Measurements from ENCODE around the gene VWA3B. TPM values are rescaled to one million over a fixed set of nuclear protein-coding genes. Genes with fewer than 3 reads are reported as not detected.
"Not testable (repeated sequence)": the region's sequence is repeated elsewhere in the genome, so short reads cannot be mapped to it uniquely, and the experiment has no call there.

The VWA3B gene
- total and polyA plus RNA-seq, 5 donors from 2014 or later, result not detected

DNA sequence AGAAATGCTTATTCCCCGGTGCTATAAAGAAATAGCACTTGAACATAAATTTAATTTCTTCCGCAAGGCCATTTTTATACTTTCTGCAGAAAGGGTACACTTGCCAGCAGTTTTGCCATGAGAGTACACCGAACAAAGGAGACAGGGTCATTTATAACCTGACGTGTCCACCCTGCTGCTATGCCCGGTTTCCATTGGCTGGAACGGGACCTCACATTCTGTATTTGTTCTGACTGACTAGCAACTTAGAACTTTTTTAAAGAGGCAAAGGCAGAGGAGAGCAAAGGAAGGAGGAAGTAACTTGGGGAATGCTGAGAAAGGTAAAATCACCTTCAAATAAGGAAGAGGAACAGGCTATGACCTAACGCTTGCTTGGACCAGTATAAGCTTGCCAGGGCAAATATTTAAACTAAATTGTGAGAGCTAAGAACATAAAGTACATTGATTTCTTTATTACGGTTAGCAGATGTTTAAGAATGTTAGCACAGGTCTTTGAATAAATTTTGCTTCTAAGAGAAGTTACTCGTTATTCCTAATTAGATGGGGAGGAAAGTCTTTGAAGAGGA lies 220.2 kb downstream of the VWA3B start:
- not testable (repeated sequence) for H3K4me1 Mint-ChIP-seq; H3K9me3 ChIP-seq (ENCODE audit: control insufficient read depth in 2 of 2, low read length in 2 of 2); H3K4me3 Mint-ChIP-seq; H3K27ac ChIP-seq (ENCODE audit: insufficient read depth, low read length, poor library complexity, severe bottlenecking); H3K27ac Mint-ChIP-seq; H3K4me1 ChIP-seq (ENCODE audit: control insufficient read depth, insufficient read depth, low read length, poor library complexity, severe bottlenecking); ATAC-seq (ENCODE audit: low read depth in 2 of 2); H3K9me3 Mint-ChIP-seq; H3K4me3 ChIP-seq (ENCODE audit: low read depth, low read length); H3K27me3 ChIP-seq (ENCODE audit: control insufficient read depth, insufficient read depth, low read length); H3K36me3 Mint-ChIP-seq; DNase-seq; H3K27me3 Mint-ChIP-seq; H3K36me3 ChIP-seq (ENCODE audit: control insufficient read depth, insufficient read depth, low read length)

GRCh38 chr2:98308068-98308467 lies 221.1 kb downstream of the VWA3B start:
- H3K27me3 Mint-ChIP-seq, result peaks cover 11% of the 10 kb centered on the region
- ATAC-seq (ENCODE audit: low read depth in 2 of 2) (no peak), DNase-seq (no peak)
- no peaks in the 10 kb centered on the region for H3K9me3 ChIP-seq (ENCODE audit: control insufficient read depth in 2 of 2, low read length in 2 of 2)
- no peak overlapping the region for H3K4me3 Mint-ChIP-seq
- H3K4me1 Mint-ChIP-seq, result no peaks in the 10 kb centered on the region
- H3K4me3 ChIP-seq (ENCODE audit: low read depth, low read length), result no peak overlapping the region
- H3K36me3 ChIP-seq (ENCODE audit: control insufficient read depth, insufficient read depth, low read length), result no peaks in the 10 kb centered on the region
- H3K27ac ChIP-seq (ENCODE audit: insufficient read depth, low read length, poor library complexity, severe bottlenecking), result no peak overlapping the region
- H3K4me1 ChIP-seq (ENCODE audit: control insufficient read depth, insufficient read depth, low read length, poor library complexity, severe bottlenecking), result no peaks in the 10 kb centered on the region
- H3K27ac Mint-ChIP-seq, result no peak overlapping the region
- no peaks in the 10 kb centered on the region for H3K36me3 Mint-ChIP-seq
- H3K27me3 ChIP-seq (ENCODE audit: control insufficient read depth, insufficient read depth, low read length), result no peaks in the 10 kb centered on the region
- peaks cover 0 to 2% (median 0%) of the 10 kb centered on the region in 7 donors for H3K9me3 Mint-ChIP-seq

- Mint-ChIP-seq H3K9me3 (peaks cover 0 to 2% (median 0%) of the 10 kb centered on the region in 7 donors), H3K36me3 (no peaks in the 10 kb centered on the region), H3K4me3 (no peak overlapping the region), H3K27me3 (peaks cover 14% of the 10 kb centered on the region), H3K4me1 (no peaks in the 10 kb centered on the region), H3K27ac (no peak overlapping the region)
- no peak overlapping the region for H3K27ac ChIP-seq (ENCODE audit: insufficient read depth, low read length, poor library complexity, severe bottlenecking)
- H3K4me1 ChIP-seq (ENCODE audit: control insufficient read depth, insufficient read depth, low read length, poor library complexity, severe bottlenecking), result no peaks in the 10 kb centered on the region
- no peak overlapping the region for H3K4me3 ChIP-seq (ENCODE audit: low read depth, low read length)
- no peak for ATAC-seq (ENCODE audit: low read depth in 2 of 2)
- H3K36me3 ChIP-seq (ENCODE audit: control insufficient read depth, insufficient read depth, low read length), result no peaks in the 10 kb centered on the region
- no peak for DNase-seq
- H3K27me3 ChIP-seq (ENCODE audit: control insufficient read depth, insufficient read depth, low read length), result no peaks in the 10 kb centered on the region
- H3K9me3 ChIP-seq (ENCODE audit: control insufficient read depth in 2 of 2, low read length in 2 of 2), result no peaks in the 10 kb centered on the region
These were observed 221.6 kb downstream of the VWA3B start for GRCh38 chr2:98308532-98308931.

GRCh38 chr2:98309580-98309979 lies 222.6 kb downstream of the VWA3B start:
- no peak overlapping the region for H3K4me3 ChIP-seq (ENCODE audit: low read depth, low read length)
- Mint-ChIP-seq H3K27me3 (peaks cover 24% of the 10 kb centered on the region), H3K36me3 (no peaks in the 10 kb centered on the region), H3K4me1 (no peaks in the 10 kb centered on the region), H3K9me3 (peaks cover 0 to 2% (median 0%) of the 10 kb centered on the region in 7 donors), H3K4me3 (no peak overlapping the region), H3K27ac (no peak overlapping the region)
- no peak for ATAC-seq (ENCODE audit: low read depth in 2 of 2)
- H3K9me3 ChIP-seq (ENCODE audit: control insufficient read depth in 2 of 2, low read length in 2 of 2), result no peaks in the 10 kb centered on the region
- H3K27me3 ChIP-seq (ENCODE audit: control insufficient read depth, insufficient read depth, low read length), result no peaks in the 10 kb centered on the region
- H3K27ac ChIP-seq (ENCODE audit: insufficient read depth, low read length, poor library complexity, severe bottlenecking), result no peak overlapping the region
- no peak for DNase-seq
- no peaks in the 10 kb centered on the region for H3K4me1 ChIP-seq (ENCODE audit: control insufficient read depth, insufficient read depth, low read length, poor library complexity, severe bottlenecking)
- no peaks in the 10 kb centered on the region for H3K36me3 ChIP-seq (ENCODE audit: control insufficient read depth, insufficient read depth, low read length)

DNA sequence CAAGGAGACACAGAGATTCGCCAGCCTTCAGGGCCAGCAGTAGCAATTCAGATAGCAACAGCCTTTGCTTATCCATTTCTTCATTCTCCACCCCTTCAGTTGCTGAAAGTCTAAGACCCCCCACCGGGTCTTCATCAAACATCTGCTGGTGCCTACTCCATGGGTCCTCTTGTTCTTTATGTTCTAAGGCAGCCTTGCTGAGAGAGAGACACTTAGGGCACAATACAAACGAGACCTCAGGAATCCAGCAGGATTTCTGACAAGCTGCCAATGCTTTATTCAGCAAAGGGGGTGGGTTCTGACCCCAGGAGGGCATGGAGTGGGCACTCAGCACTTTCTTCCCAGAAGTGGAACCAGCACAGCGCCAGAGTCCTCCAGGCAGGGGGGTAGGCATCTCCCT lies 223.0 kb downstream of the VWA3B start:
- ATAC-seq (ENCODE audit: low read depth in 2 of 2) (no peak), DNase-seq (no peak)
- no peaks in the 10 kb centered on the region for H3K4me1 ChIP-seq (ENCODE audit: control insufficient read depth, insufficient read depth, low read length, poor library complexity, severe bottlenecking)
- Mint-ChIP-seq H3K36me3 (no peaks in the 10 kb centered on the region), H3K27me3 (peaks cover 28% of the 10 kb centered on the region), H3K4me1 (no peaks in the 10 kb centered on the region), H3K9me3 (peaks cover 0 to 2% (median 0%) of the 10 kb centered on the region in 7 donors), H3K27ac (no peak overlapping the region), H3K4me3 (no peak overlapping the region)
- H3K27me3 ChIP-seq (ENCODE audit: control insufficient read depth, insufficient read depth, low read length), result no peaks in the 10 kb centered on the region
- H3K36me3 ChIP-seq (ENCODE audit: control insufficient read depth, insufficient read depth, low read length), result no peaks in the 10 kb centered on the region
- no peak overlapping the region for H3K4me3 ChIP-seq (ENCODE audit: low read depth, low read length)
- H3K27ac ChIP-seq (ENCODE audit: insufficient read depth, low read length, poor library complexity, severe bottlenecking), result no peak overlapping the region
- no peaks in the 10 kb centered on the region for H3K9me3 ChIP-seq (ENCODE audit: control insufficient read depth in 2 of 2, low read length in 2 of 2)

DNA sequence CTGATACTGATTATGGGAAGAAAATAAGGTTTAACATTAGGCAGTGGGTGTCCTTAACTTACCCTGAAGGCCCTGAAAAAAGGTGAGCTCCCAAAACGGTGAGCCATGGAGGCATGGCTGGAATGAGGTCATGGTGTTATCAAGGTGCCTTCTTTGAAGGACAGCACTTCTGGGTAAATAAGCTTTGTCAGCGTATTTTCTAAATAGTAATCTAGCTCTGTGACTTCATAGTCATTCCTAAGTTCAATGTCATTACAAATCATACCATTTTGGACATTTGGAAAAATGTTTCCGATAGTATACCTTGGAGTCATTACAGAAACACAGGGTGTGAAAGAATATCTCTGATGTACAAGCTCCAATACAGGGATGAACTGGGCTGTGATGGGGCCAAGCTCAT lies 224.1 kb downstream of the VWA3B start:
- Mint-ChIP-seq H3K4me1 (no peaks in the 10 kb centered on the region), H3K27me3 (peaks cover 30% of the 10 kb centered on the region), H3K4me3 (no peak overlapping the region), H3K9me3 (peaks cover 0 to 2% (median 0%) of the 10 kb centered on the region in 7 donors), H3K36me3 (no peaks in the 10 kb centered on the region), H3K27ac (no peak overlapping the region)
- no peaks in the 10 kb centered on the region for H3K36me3 ChIP-seq (ENCODE audit: control insufficient read depth, insufficient read depth, low read length)
- no peaks in the 10 kb centered on the region for H3K4me1 ChIP-seq (ENCODE audit: control insufficient read depth, insufficient read depth, low read length, poor library complexity, severe bottlenecking)
- H3K27me3 ChIP-seq (ENCODE audit: control insufficient read depth, insufficient read depth, low read length), result peaks cover 2% of the 10 kb centered on the region
- no peak overlapping the region for H3K4me3 ChIP-seq (ENCODE audit: low read depth, low read length)
- ATAC-seq (ENCODE audit: low read depth in 2 of 2) (no peak), DNase-seq (no peak)
- no peak overlapping the region for H3K27ac ChIP-seq (ENCODE audit: insufficient read depth, low read length, poor library complexity, severe bottlenecking)
- no peaks in the 10 kb centered on the region for H3K9me3 ChIP-seq (ENCODE audit: control insufficient read depth in 2 of 2, low read length in 2 of 2)

- ATAC-seq (ENCODE audit: low read depth in 2 of 2), result no peak
- Mint-ChIP-seq H3K36me3 (no peaks in the 10 kb centered on the region), H3K4me1 (no peaks in the 10 kb centered on the region), H3K9me3 (peaks cover 0 to 2% (median 0%) of the 10 kb centered on the region in 7 donors), H3K27me3 (peaks cover 30% of the 10 kb centered on the region), H3K27ac (no peak overlapping the region), H3K4me3 (no peak overlapping the region)
- Histone ChIP-seq H3K36me3 (ENCODE audit: control insufficient read depth, insufficient read depth, low read length) (no peaks in the 10 kb centered on the region), H3K9me3 (ENCODE audit: control insufficient read depth in 2 of 2, low read length in 2 of 2) (no peaks in the 10 kb centered on the region), H3K4me3 (ENCODE audit: low read depth, low read length) (no peak overlapping the region), H3K27me3 (ENCODE audit: control insufficient read depth, insufficient read depth, low read length) (peaks cover 2% of the 10 kb centered on the region), H3K27ac (ENCODE audit: insufficient read depth, low read length, poor library complexity, severe bottlenecking) (no peak overlapping the region), H3K4me1 (ENCODE audit: control insufficient read depth, insufficient read depth, low read length, poor library complexity, severe bottlenecking) (no peaks in the 10 kb centered on the region)
- no peak for DNase-seq
These were observed 225.0 kb downstream of the VWA3B start for GRCh38 chr2:98311771-98312545.
